Lung (tissue), 12 donors: ENCODE data around the gene PLB1. TPM values are rescaled to one million over a fixed set of nuclear protein-coding genes. Genes with fewer than 3 reads are reported as not detected.

ENCODE experiments used
- ATAC-seq: fragments of 200-7000 bp; cut with Tn5 transposase; one replicate; pipeline ENCODE4 v1.9.1; 2020; ENCODE audit warnings: moderate number of reproducible peaks; ENCODE audit not compliant: insufficient read depth, low FRiP score
- DNase-seq, 3 donors: peaks; one replicate each; pipeline ENCODE4 v3.0.0-alpha.2; 2013 to 2017
- H3K27ac ChIP-seq, 2 donors: one replicate each; pipeline ENCODE4 v1.5.1; 2013; ENCODE audit warnings: mild to moderate bottlenecking in 2 of 2, moderate library complexity in 2 of 2, control low read depth in 1 of 2, inconsistent platforms in 1 of 2, low read depth in 1 of 2, low read length in 1 of 2
- H3K27me3 ChIP-seq, 3 donors: one replicate each; pipeline ENCODE4 v1.5.1; 2013; ENCODE audit warnings: low read length in 2 of 3; ENCODE audit not compliant: control insufficient read depth in 3 of 3, insufficient read depth in 3 of 3
- H3K36me3 ChIP-seq, 4 donors: one replicate each; pipeline ENCODE4 v1.5.1; 2013; ENCODE audit warnings: low read length in 4 of 4, mild to moderate bottlenecking in 1 of 4, moderate library complexity in 1 of 4; ENCODE audit not compliant: control insufficient read depth in 4 of 4, insufficient read depth in 4 of 4
- H3K4me1 ChIP-seq, 5 donors: one replicate each; pipeline ENCODE4 v1.5.1; 2013; ENCODE audit warnings: low read length in 5 of 5, mild to moderate bottlenecking in 2 of 5, moderate library complexity in 1 of 5; ENCODE audit not compliant: control insufficient read depth in 5 of 5, insufficient read depth in 5 of 5
- H3K4me3 ChIP-seq: one replicate; pipeline ENCODE4 v1.5.1; 2013; ENCODE audit warnings: mild to moderate bottlenecking, control low read depth, moderate library complexity
- H3K9ac ChIP-seq, 2 donors: one replicate each; pipeline ENCODE4 v1.5.1; 2013; ENCODE audit warnings: low read length in 2 of 2, control low read depth in 1 of 2; ENCODE audit not compliant: insufficient read depth in 1 of 2
- H3K9me3 ChIP-seq, 4 donors: one replicate each; pipeline ENCODE4 v1.5.1; 2013; ENCODE audit warnings: low read length in 3 of 4, mild to moderate bottlenecking in 1 of 4, moderate library complexity in 1 of 4; ENCODE audit not compliant: control insufficient read depth in 4 of 4, insufficient read depth in 3 of 4
- CTCF ChIP-seq: IDR thresholded peaks from 2 replicates; pipeline ENCODE4 v1.5.1; 2012; ENCODE audit warnings: mild to moderate bottlenecking; ENCODE audit errors: control extremely low read depth, extremely low read depth
- WGBS, 2 donors: extraction: QIAGEN DNeasy Blood & Tissue Kit; methylation state at CpG; one replicate each; pipeline ENCODE4 v1.1.7; 2013; 5-methylcytosine and 5-hydroxymethylcytosine counted together
- polyA plus RNA-seq, 2 donors: library from polyadenylated mRNA; stranded (reverse); fragments of 200-250 nt; gene quantifications; one replicate each; pipeline ENCODE4 v1.2.1, GENCODE V29; 2013
- total RNA-seq, 2 donors: library from RNA; depleted of rRNA in 1 of 2; stranded (reverse); fragments of >200 nt in 1 of 2; gene quantifications; one replicate each; pipeline ENCODE4 v1.2.1, GENCODE V29; 2014 to 2021
- donor health status: control.
- donor health status: control.
- donor health status: Bipolar disorder and iron deficiency.
- donor health status: healthy.
- donor health status: DM: yes; HTN: yes; CAD: no.

PLB1 gene
- total and polyA plus RNA-seq, 4 donors = 1.0 to 10.3 (median 6.7) TPM

GRCh38 chr2:28527196-28527595 is 31.3 kb downstream of the PLB1 start:
- no peak for DNase-seq
- WGBS, 2 donors = 84% methylated on average over 4 of the region's 4 CpGs
- no peaks in the 10 kb centered on the region for H3K36me3 ChIP-seq

GRCh38 chr2:28528206-28528605 is 32.3 kb downstream of the PLB1 start:
- WGBS, 2 donors = 63 to 81% methylated on average over 4 of the region's 4 CpGs
- Histone ChIP-seq H3K36me3 (no peaks in the 10 kb centered on the region), H3K27me3 (peaks cover 0 to 18% (median 4%) of the 10 kb centered on the region in 3 donors), H3K27ac (peak overlapping the region in 1 of 2 donors; percentile 84), H3K4me3 (no peak overlapping the region), H3K9ac (no peak overlapping the region), H3K9me3 (no peaks in the 10 kb centered on the region), H3K4me1 (no peaks in the 10 kb centered on the region)
- no peak for TF ChIP-seq CTCF
- ATAC-seq = no peak
- peak in 1 of 3 donors; percentile 39 for DNase-seq

More at GRCh38 chr2:28527196-28527595, 31.3 kb downstream of the PLB1 start:
- no peak overlapping the region for H3K4me3 ChIP-seq
- ATAC-seq = no peak
- H3K27me3 ChIP-seq = peaks cover 0 to 24% (median 5%) of the 10 kb centered on the region in 3 donors
- H3K4me1 ChIP-seq = no peaks in the 10 kb centered on the region
- no peaks in the 10 kb centered on the region for H3K9me3 ChIP-seq
- no peak overlapping the region for H3K9ac ChIP-seq
- H3K27ac ChIP-seq = peak overlapping the region in 1 of 2 donors; percentile 36
- TF ChIP-seq CTCF = no peak

- Histone ChIP-seq H3K4me1 (no peaks in the 10 kb centered on the region), H3K36me3 (no peaks in the 10 kb centered on the region), H3K4me3 (no peak overlapping the region), H3K27me3 (peaks cover 0 to 10% (median 0%) of the 10 kb centered on the region in 3 donors), H3K27ac (no peak overlapping the region), H3K9ac (no peak overlapping the region), H3K9me3 (no peaks in the 10 kb centered on the region)
- 56 to 66% methylated on average over 3 of the region's 3 CpGs for WGBS, 2 donors
- ATAC-seq (no peak), DNase-seq (no peak)
- TF ChIP-seq CTCF = no peak
These were observed 34.9 kb downstream of the PLB1 start for GRCh38 chr2:28530782-28531181.

DNA sequence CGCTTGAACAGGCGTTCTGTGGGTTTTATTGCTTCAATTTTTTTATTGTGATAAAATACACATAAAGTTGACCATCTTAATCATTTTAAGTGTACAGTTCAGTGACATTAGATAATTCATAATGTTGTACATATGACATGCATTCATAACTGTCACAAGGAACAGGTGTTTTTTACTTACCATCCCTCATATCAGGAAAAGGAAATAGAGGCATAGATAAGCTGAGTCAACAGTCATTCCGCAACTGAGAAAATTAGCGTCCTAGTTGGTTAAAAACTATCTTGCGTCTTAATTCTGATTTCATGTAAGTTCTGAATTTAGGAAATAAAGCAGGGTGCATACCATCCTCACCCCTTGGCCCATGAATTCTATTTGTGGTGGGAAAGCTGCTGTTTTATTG is 36.5 kb downstream of the PLB1 start:
- no peaks in the 10 kb centered on the region for H3K36me3 ChIP-seq
- no peak for ATAC-seq
- H3K27me3 ChIP-seq = peaks cover 0 to 7% (median 0%) of the 10 kb centered on the region in 3 donors
- H3K9ac ChIP-seq = no peak overlapping the region
- DNase-seq = no peak
- no peaks in the 10 kb centered on the region for H3K9me3 ChIP-seq
- no peaks in the 10 kb centered on the region for H3K4me1 ChIP-seq
- H3K27ac ChIP-seq = no peak overlapping the region
- H3K4me3 ChIP-seq = no peak overlapping the region
- WGBS, 2 donors = 83 to 86% methylated on average over 5 of the region's 5 CpGs
- TF ChIP-seq CTCF = no peak
